GM12878 (cell line): ENCODE results near the gene SIGLEC12. TPM values are rescaled to one million over a fixed set of nuclear protein-coding genes. Genes with fewer than 3 reads are reported as not detected.

Experiments used
- ATAC-seq: fragments of 200-7000 bp; cut with Tn5 transposase; 3 replicates; pipeline ENCODE4 v1.9.1; 2020; ENCODE audit warnings: mild to moderate bottlenecking, moderate library complexity
- BruUV-seq: library from RNA; stranded (reverse); fragments of 400-500 nt; replicated peaks from 2 replicates; lab custom pipeline; 2021; lab: Mats Ljungman, UMichigan
- CTCF ChIA-PET: fragments of 300-600 bp; sonication (Branson Sonifier 250); formaldehyde crosslinking; extraction: SDS; loops from one replicate; lab custom pipeline; 2021; ENCODE audit warnings: inconsistent platforms; lab: Yijun Ruan, JAX
- POLR2A ChIA-PET: fragments of 350-600 bp; formaldehyde crosslinking; extraction: SDS; loops from one replicate; lab custom pipeline; 2021; ENCODE audit warnings: inconsistent platforms; lab: Charles Lee
- RAD21 ChIA-PET: fragments of 300-600 bp; sonication (Branson Sonifier 250); formaldehyde crosslinking; loops from one replicate; lab custom pipeline; 2023; ENCODE audit warnings: antibody characterized with exemption; ENCODE audit not compliant: unreplicated experiment; lab: Charles Lee
- SMC1A ChIA-PET: fragments of 300-600 bp; sonication (Branson Sonifier 250); formaldehyde crosslinking; loops from one replicate; lab custom pipeline; 2023; ENCODE audit not compliant: unreplicated experiment, uncharacterized antibody; lab: Charles Lee
- DNase-seq: peaks from one replicate; pipeline ENCODE4 v3.0.0-alpha.2; 2011; ENCODE audit warnings: low read depth, low spot score
- FAIRE-seq: peaks from 3 replicates; lab custom pipeline; 2011; peaks lifted over from hg19 to GRCh38; lab: Jason Lieb, UNC
- H2AFZ ChIP-seq: 2 replicates; pipeline ENCODE4 v1.6.0; 2011; ENCODE audit warnings: low read depth, low read length, control low read depth; ENCODE audit not compliant: control insufficient read depth
- H3K27ac ChIP-seq: 2 replicates; pipeline ENCODE4 v1.5.1; 2011; ENCODE audit warnings: control low read depth; ENCODE audit not compliant: control insufficient read depth, insufficient read depth
- H3K27me3 ChIP-seq, 2 experiments: replicated peaks in 1 of 2; 2 replicates each; pipeline versions ENCODE4 v1.6.0 to v1.6.1; 2011; ENCODE audit warnings: low read length in 1 of 2; ENCODE audit not compliant: control insufficient read depth in 2 of 2, insufficient read depth in 2 of 2
- H3K36me3 ChIP-seq, 2 experiments: 2 replicates each; pipeline ENCODE4 v1.5.1; 2011; ENCODE audit warnings: low read length in 1 of 2; ENCODE audit not compliant: control insufficient read depth in 2 of 2, insufficient read depth in 2 of 2
- H3K4me1 ChIP-seq: 2 replicates; pipeline ENCODE4 v1.6.1; 2011; ENCODE audit warnings: mild to moderate bottlenecking, low read length, moderate library complexity, mixed read lengths; ENCODE audit not compliant: control insufficient read depth, insufficient read depth
- H3K4me2 ChIP-seq: 2 replicates; pipeline ENCODE4 v1.6.0; 2011; ENCODE audit warnings: control low read depth; ENCODE audit not compliant: control insufficient read depth, insufficient read depth
- H3K4me3 ChIP-seq: fragments of 200-600 bp; sonication (generic); 2 replicates; pipeline ENCODE4 v1.5.1; 2016
- H3K79me2 ChIP-seq: 2 replicates; pipeline ENCODE4 v1.6.0; 2011; ENCODE audit warnings: low read length; ENCODE audit not compliant: control insufficient read depth, insufficient read depth
- H3K9ac ChIP-seq: 2 replicates; pipeline ENCODE4 v1.8.0; 2011; ENCODE audit warnings: low read length, control low read depth, mixed read lengths; ENCODE audit not compliant: control insufficient read depth, insufficient read depth
- H3K9me3 ChIP-seq: replicated peaks from 3 replicates; pipeline ENCODE4 v1.5.1; 2011; ENCODE audit warnings: mild to moderate bottlenecking, low read length; ENCODE audit not compliant: control insufficient read depth, insufficient read depth
- H4K20me1 ChIP-seq: 2 replicates; pipeline ENCODE4 v1.6.0; 2011; ENCODE audit not compliant: control insufficient read depth, insufficient read depth
- CREM ChIP-seq: IDR thresholded peaks from 2 replicates; pipeline ENCODE4 v1.6.1; 2014; ENCODE audit warnings: antibody characterized with exemption, low read depth
- EZH2 ChIP-seq: IDR thresholded peaks from 2 replicates; pipeline ENCODE4 v1.6.1; 2012; ENCODE audit warnings: low read depth, mild to moderate bottlenecking, control low read depth, inconsistent platforms, low read length, borderline replicate concordance; ENCODE audit not compliant: control insufficient read depth
- HDGF ChIP-seq: fragments of 450-650 bp; IDR thresholded peaks from 2 replicates; pipeline ENCODE4 v1.6.1; 2016; ENCODE audit warnings: antibody characterized with exemption
- JUNB ChIP-seq: IDR thresholded peaks from 2 replicates; pipeline ENCODE4 v1.6.1; 2016; ENCODE audit warnings: antibody characterized with exemption, mild to moderate bottlenecking
- KAT2A ChIP-seq: conservative IDR thresholded peaks from 2 replicates; pipeline ENCODE4 v1.6.1; 2011; ENCODE audit warnings: low read depth, low read length; ENCODE audit not compliant: control insufficient read depth
- NBN ChIP-seq: fragments of 450-650 bp; IDR thresholded peaks from 2 replicates; pipeline ENCODE4 v1.6.1; 2016
- PAX8 ChIP-seq: fragments of 450-650 bp; IDR thresholded peaks from 2 replicates; pipeline ENCODE4 v1.6.1; 2017; ENCODE audit warnings: mild to moderate bottlenecking, moderate library complexity
- PML ChIP-seq: IDR thresholded peaks from 2 replicates; pipeline ENCODE4 v1.6.1; 2012; ENCODE audit warnings: low read length, inconsistent platforms
- POLR2A ChIP-seq: IDR thresholded peaks from 2 replicates; pipeline ENCODE4 v1.6.1; 2011; ENCODE audit warnings: low read depth, mild to moderate bottlenecking, low read length
- RFX5 ChIP-seq: IDR thresholded peaks from 2 replicates; pipeline ENCODE4 v1.6.1; 2011; ENCODE audit warnings: low read depth, low read length, improper control_type of control experiment
- SMAD5 ChIP-seq: IDR thresholded peaks from 2 replicates; pipeline ENCODE4 v1.6.1; 2016; ENCODE audit warnings: antibody characterized with exemption, low read depth
- ZNF217 ChIP-seq: fragments of 450-650 bp; IDR thresholded peaks from 2 replicates; pipeline ENCODE4 v1.6.1; 2017; ENCODE audit warnings: antibody characterized with exemption, mild to moderate bottlenecking
- ZNF384 ChIP-seq: IDR thresholded peaks from 2 replicates; pipeline ENCODE4 v1.6.1; 2012; ENCODE audit warnings: low read depth, mild to moderate bottlenecking, low read length, improper control_type of control experiment, borderline replicate concordance
- WGBS: methylation state at CpG from one replicate; pipeline ENCODE4 v1.1.6; 2016; ENCODE audit warnings: low lambda C conversion rate; ENCODE audit not compliant: insufficient replicate concordance, insufficient coverage; ENCODE audit errors: missing lambda C conversion rate; 5-methylcytosine and 5-hydroxymethylcytosine counted together
- in situ Hi-C: fragments of 300-500 bp; cut with MboI; formaldehyde crosslinking; loops from 9 replicates; pipeline ENCODE4 v1.14.3; 2018; ENCODE audit warnings: mixed read lengths
- intact Hi-C: fragments of 100-400 bp; cut with micrococcal nuclease; formaldehyde crosslinking; loops from one replicate; pipeline ENCODE4 v1.14.2; 2022; ENCODE audit not compliant: unreplicated experiment
- polyA plus RNA-seq, 11 experiments: library from polyadenylated mRNA; depleted of rRNA in 4 of 11; unstranded in 6 of 11; stranded (reverse) in 5 of 11; fragments of >200 nt; fragmentation: Nextera tagmentation in 4 of 11; fragmentation: Illumina TruSeq in 1 of 11; extraction: Ambion mirVana in 4 of 11; extraction: Trizol in 1 of 11; gene quantifications; 1 replicate in 1 of 11; 2 replicates in 10 of 11; pipeline versions ENCODE4 v1.2.1 to v1.2.3, GENCODE V29; 2011 to 2016; ENCODE audit warnings: inconsistent platforms in 2 of 11, missing spikeins in 2 of 11, low read depth in 1 of 11
- total RNA-seq, 4 experiments: library from RNA; depleted of rRNA in 3 of 4; stranded (reverse); fragments of >200 nt in 3 of 4; fragmentation: Illumina TruSeq in 1 of 4; extraction: Trizol in 1 of 4; gene quantifications; 2 replicates each; pipeline versions ENCODE4 v1.2.1 to v1.2.3, GENCODE V29; 2013 to 2021
- TF ChIP-seq, protein P1 (sequence below): fragments of 450-650 bp; IDR thresholded peaks from 2 replicates; pipeline ENCODE4 v1.6.1; 2014; ENCODE audit warnings: mild to moderate bottlenecking
- TF ChIP-seq, protein P2 (sequence below): fragments of 450-650 bp; IDR thresholded peaks from 2 replicates; pipeline ENCODE4 v1.6.1; 2018; ENCODE audit warnings: mild to moderate bottlenecking, low read depth, moderate library complexity; ENCODE audit not compliant: partially characterized antibody
- TF ChIP-seq, protein P3 (sequence below): fragments of 450-650 bp; IDR thresholded peaks from 2 replicates; pipeline ENCODE4 v1.6.1; 2017; ENCODE audit warnings: low read depth, mild to moderate bottlenecking, moderate library complexity

Gene SIGLEC12
- total and polyA plus RNA-seq, 10 of the 15 experiments (the other 5 are each of a cell fraction or from before 2014, with no cell fraction given) = 0.03 to 0.18 (median 0.06) TPM; not detected in 5

DNA sequence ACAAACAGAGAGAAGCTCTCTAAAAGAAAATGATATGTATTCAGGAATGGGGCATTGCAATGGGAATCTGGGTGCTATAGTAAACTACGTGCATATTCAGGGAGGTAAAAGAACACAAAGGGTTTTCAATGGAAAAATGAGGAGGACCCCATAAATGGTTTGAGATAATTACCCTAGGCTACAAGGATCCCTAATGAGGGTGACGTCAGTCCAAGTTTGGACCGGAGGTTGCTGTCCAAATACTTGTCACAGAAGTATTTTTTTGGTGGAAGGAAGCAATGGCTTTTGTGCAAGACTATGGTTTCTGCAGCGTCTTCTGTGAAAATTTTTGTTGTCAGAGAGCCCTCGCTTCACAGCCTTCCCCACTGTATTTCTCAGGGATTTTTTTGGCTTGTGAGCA, 24.3 kb downstream of the SIGLEC12 start:
- no peaks in the 10 kb centered on the region; the same call in 2 of the 3 replicates for H3K9me3 ChIP-seq
- no peak for TF ChIP-seq ZNF217
- no peak for TF ChIP-seq EZH2
- TF ChIP-seq NBN = no peak
- TF ChIP-seq KAT2A = no peak
- no peak for TF ChIP-seq SMAD5
- TF ChIP-seq PML = no peak
- no peak for TF ChIP-seq HDGF
- no peak for TF ChIP-seq RFX5
- no peak for TF ChIP-seq ZNF384
- TF ChIP-seq, protein P1, sequence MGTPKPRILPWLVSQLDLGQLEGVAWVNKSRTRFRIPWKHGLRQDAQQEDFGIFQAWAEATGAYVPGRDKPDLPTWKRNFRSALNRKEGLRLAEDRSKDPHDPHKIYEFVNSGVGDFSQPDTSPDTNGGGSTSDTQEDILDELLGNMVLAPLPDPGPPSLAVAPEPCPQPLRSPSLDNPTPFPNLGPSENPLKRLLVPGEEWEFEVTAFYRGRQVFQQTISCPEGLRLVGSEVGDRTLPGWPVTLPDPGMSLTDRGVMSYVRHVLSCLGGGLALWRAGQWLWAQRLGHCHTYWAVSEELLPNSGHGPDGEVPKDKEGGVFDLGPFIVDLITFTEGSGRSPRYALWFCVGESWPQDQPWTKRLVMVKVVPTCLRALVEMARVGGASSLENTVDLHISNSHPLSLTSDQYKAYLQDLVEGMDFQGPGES = no peak
- TF ChIP-seq, protein P2, sequence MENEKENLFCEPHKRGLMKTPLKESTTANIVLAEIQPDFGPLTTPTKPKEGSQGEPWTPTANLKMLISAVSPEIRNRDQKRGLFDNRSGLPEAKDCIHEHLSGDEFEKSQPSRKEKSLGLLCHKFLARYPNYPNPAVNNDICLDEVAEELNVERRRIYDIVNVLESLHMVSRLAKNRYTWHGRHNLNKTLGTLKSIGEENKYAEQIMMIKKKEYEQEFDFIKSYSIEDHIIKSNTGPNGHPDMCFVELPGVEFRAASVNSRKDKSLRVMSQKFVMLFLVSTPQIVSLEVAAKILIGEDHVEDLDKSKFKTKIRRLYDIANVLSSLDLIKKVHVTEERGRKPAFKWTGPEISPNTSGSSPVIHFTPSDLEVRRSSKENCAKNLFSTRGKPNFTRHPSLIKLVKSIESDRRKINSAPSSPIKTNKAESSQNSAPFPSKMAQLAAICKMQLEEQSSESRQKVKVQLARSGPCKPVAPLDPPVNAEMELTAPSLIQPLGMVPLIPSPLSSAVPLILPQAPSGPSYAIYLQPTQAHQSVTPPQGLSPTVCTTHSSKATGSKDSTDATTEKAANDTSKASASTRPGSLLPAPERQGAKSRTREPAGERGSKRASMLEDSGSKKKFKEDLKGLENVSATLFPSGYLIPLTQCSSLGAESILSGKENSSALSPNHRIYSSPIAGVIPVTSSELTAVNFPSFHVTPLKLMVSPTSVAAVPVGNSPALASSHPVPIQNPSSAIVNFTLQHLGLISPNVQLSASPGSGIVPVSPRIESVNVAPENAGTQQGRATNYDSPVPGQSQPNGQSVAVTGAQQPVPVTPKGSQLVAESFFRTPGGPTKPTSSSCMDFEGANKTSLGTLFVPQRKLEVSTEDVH = no peak
- no peak for TF ChIP-seq PAX8
- no peak for TF ChIP-seq JUNB
- TF ChIP-seq POLR2A = no peak
- no peak for TF ChIP-seq CREM
- TF ChIP-seq, protein P3, sequence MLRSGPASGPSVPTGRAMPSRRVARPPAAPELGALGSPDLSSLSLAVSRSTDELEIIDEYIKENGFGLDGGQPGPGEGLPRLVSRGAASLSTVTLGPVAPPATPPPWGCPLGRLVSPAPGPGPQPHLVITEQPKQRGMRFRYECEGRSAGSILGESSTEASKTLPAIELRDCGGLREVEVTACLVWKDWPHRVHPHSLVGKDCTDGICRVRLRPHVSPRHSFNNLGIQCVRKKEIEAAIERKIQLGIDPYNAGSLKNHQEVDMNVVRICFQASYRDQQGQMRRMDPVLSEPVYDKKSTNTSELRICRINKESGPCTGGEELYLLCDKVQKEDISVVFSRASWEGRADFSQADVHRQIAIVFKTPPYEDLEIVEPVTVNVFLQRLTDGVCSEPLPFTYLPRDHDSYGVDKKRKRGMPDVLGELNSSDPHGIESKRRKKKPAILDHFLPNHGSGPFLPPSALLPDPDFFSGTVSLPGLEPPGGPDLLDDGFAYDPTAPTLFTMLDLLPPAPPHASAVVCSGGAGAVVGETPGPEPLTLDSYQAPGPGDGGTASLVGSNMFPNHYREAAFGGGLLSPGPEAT = no peak
- H3K9ac ChIP-seq = no peak overlapping the region
- no peaks in the 10 kb centered on the region for H3K79me2 ChIP-seq
- 20% methylated on average over 5 of the region's 5 CpGs for WGBS
- no TSS peak for BruUV-seq
- ChIA-PET SMC1A (no interaction called here), CTCF (no interaction called here), POLR2A (no interaction called here), RAD21 (no interaction called here)
- H3K4me1 ChIP-seq = no peaks in the 10 kb centered on the region
- H3K36me3 ChIP-seq = no peaks in the 10 kb centered on the region
- in situ Hi-C loops (no loop called here), intact Hi-C loops (no loop called here)
- no peak for ATAC-seq
- no peak overlapping the region for H3K4me2 ChIP-seq
- no peak overlapping the region for H2AFZ ChIP-seq
- H4K20me1 ChIP-seq = no peaks in the 10 kb centered on the region
- FAIRE-seq = no peak
- H3K4me3 ChIP-seq = no peak overlapping the region
- no peaks in the 10 kb centered on the region; a peak in 1 of 4 replicates for H3K27me3 ChIP-seq
- no peak overlapping the region for H3K27ac ChIP-seq
- DNase-seq = no peak
